Fibroblast of skin of right quadriceps (primary cell): Measurements from ENCODE around the gene PDSS2.
A peak's percentile ranks its signal among the peaks of the same experiment; 100 is the strongest.
"Not testable (repeated sequence)": the region's sequence is repeated elsewhere in the genome, so short reads cannot be mapped to it uniquely, and the experiment has no call there.

ENCODE experiments used
- DNase-seq: peaks from one replicate; pipeline ENCODE4 v3.0.0-alpha.2; 2013

Gene PDSS2

DNA sequence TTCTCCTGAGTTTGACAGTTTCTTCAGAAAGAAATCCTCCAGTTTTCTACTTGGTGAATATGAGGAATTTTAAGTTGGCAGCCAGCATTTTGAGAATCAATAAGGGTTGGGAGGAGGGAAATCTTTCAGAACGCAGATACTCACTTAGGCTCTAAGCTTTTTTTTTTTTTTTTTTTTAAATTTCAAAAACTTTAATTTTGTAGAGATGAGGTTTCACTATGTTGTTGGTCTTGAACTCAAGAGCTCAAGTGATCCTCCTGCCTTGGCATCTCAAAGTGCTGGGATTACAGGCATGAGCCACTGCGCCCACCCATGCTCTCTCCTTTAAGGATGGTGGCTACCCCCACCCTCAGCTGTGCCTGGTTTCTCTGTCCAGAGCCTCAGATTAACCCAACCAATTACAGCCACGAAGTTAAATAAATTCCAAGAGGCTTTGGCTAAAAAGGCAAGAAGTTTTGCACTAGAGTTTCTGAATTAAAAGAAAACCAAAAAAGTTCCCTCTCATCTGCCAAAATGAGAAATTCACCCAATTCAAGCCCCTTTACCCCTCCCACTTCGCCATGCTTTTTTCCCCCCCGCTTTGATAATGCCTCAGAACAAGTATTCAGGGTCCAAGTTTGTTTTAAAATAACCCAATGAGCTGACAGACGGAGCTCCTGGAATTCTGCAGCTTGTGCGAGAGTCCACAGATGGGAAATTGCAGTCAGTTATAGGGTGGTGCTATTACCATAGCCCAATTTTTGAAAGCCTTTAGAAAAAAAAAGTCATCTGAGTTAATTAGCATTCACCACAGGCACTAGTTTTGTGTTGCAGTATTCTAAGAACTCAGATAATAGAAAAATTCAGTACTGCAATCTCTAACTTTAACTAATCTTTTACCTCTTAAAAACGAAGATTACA lies 249.7 kb downstream of the PDSS2 start:
- no peak for DNase-seq

GRCh38 chr6:107207251-107207873 lies 252.0 kb downstream of the PDSS2 start:
- no peak for DNase-seq

DNA sequence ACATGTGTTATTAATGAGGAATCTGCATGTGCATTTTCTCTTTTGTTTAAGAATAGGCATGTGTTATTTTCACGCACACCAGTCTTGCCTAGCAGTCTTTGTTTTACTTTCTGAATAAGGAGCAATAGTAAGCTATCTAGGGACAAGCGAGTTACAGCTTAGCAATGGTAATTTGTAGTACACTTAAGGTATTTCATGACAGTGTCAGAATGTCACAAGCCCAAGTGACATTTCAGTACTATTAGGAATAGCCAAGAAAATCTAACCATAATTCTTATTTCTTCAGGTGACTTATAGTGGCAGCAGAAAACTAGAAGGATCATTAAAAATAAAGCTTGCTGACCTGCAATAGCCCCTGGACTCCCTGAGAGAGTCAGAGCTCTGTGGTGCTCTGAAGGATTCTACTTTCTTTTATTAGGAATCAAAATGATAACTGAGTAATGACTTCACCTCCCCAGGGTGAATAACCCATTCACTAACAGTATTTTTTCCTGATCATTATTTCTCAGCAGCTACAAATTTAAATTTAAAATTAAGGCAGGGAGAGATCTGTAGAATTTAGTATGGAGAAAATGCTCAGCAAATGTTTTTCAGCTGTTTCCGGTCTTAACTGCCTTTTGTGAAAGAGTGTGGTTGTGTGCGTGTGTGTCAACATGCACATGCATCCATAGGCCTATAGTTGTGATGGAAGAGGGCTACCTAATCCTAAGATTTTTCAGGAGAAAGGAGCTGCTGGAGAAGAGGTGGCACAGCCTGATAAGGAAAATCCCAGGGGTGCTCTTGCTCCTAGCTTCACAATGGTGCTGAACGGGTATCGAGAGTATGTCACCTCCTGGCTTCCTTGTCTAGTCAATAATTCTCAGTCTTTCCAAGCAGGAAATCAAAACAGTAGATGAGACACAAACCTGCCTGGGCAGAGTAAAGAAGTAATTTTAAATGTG lies 254.0 kb downstream of the PDSS2 start:
- no peak for DNase-seq

- DNase-seq = no peak
Measured at GRCh38 chr6:107202876-107203468, 256.4 kb downstream of the PDSS2 start.

GRCh38 chr6:107198631-107199416 lies 260.5 kb downstream of the PDSS2 start:
- DNase-seq = no peak

DNA sequence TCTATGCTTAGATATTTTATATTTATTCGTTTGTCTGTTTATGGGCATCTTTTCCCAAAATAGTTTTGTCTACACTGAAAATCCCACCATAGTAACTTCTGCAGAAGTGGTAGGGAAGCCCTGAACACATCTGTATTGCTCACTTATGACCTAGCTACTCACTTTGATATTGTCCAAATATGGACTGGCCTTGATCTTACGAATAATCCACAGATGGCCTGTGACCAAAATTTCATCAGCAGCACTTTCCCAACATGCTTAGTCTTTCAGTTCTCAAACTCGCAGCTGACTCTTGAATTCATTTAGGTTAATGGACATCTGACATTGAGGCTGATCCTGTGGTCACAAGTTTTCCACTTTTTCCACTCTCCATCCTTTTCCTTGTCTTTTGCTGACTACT lies 263.2 kb downstream of the PDSS2 start:
- no peak for DNase-seq

GRCh38 chr6:107194723-107195122 lies 264.6 kb downstream of the PDSS2 start:
- not testable (repeated sequence) for DNase-seq

DNA sequence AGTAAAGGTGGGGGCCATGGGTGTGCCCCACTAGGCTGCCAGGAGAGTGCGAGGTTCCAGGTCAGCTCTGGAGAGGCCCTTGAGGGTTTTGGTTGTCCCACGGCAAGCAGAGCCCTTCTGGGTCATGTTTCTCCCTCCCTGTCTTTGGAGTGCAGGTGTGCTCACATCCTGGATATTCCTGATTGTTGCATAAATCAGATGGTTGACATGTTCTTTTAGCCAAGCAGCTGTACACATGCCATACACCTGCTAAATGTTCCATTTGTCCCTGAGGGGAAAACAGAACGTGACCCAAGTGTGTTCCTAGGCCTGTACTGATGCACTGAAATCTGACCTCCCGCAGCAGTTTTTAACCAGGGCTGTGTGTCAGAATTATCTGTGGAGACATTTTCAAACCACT lies 266.5 kb downstream of the PDSS2 start:
- no peak for DNase-seq

DNA sequence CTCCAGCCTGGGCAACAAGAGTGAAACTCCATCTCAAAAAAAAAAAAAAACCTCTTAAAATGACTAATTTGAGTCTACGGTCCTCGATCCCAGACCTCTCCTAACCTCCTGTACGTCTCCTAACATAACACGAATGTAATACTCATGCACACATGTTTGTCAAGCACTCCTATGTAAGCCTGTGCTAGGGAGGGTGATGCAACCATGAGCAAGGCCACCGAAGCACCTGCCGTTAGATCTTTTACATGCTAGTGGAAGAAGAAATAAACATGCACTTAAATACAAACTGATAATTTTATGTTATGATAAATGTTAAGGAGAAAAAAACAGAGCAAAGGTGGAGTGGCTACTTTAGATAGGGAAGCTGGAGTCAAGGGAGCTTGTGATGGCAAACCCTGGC lies 271.7 kb downstream of the PDSS2 start:
- no peak for DNase-seq

DNA sequence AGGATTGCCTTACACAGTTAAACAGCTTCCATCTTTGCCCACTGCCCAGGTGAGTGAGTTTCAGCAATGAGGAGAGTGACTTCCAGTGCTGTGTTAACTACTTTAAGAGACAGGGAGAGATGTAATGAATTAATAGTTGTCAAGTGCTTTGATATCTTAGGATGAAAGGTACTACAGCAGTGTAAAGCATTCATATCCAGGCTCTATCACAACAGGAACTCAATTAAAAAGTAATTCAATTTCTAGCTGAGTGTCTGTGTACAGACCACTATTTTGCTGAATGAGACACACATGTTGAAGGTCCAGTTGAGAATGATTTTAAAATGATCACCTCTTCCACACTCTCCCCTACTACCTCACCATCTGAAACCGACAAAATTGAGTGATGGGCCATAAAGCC lies 273.3 kb downstream of the PDSS2 start:
- no peak for DNase-seq

DNA sequence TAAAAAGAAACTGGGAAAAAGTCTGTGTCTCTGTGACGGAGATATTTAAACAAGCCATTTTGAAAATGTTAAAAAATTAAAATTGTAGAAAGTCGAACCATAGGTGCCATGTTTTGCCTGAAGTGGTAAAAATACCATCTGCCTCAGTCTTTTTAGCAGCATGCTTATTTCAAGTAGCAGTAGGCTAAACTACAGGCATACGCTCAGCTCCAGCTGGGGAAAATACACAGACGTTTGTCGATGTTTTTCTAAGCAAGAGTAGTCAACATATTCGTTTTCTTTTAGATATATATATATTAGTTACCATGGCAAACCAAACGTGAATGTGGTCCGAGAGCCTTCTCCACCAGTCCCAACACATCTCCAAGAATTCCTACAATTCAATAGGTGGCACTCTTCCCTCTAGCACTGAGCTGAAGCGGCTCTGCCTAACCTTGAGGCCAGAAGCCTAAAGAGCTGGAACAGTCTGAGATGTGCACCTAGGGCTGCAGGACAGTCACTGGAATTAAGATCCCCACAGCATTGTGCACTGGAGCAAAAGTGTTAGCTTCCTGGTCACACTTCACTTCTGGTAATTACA lies 273.9 kb downstream of the PDSS2 start:
- DNase-seq = no peak

DNA sequence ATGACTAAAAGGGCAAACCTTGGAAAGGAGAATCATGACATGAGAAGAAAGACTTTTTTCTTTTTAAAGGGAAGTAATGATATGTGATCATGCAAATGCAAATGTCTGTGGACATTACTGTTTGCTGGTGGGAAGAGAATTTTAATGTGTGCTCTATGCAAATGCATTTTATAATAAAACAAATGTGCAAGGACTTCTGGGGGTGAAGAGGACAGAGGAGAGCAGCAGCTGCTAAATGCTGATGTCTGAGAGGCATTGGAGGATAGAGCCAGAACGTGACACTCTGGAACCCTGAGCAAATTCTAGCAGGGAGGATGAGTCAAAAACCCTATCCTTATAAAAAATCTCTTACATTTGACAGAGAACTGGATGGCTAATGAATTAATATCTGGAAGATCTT lies 274.9 kb downstream of the PDSS2 start:
- DNase-seq = no peak

DNA sequence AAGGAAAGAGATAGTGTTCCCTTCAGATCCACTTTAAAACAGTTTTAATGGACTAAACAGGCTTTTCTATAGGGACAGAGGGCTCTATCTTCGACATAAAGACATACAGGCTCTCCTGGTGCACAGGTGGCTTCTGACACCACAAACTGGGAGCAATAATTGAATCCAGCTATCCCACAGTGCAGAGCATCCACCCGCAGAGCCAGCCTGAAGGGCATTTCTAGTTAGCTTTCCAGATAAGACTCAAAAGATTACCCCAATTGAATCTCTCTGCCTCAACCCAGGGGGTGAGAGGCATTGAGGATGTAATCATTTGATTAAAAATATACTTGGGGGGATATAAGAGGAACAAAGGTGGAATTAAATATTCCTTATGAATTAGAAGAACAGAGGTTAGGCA lies 279.3 kb downstream of the PDSS2 start:
- no peak for DNase-seq

DNA sequence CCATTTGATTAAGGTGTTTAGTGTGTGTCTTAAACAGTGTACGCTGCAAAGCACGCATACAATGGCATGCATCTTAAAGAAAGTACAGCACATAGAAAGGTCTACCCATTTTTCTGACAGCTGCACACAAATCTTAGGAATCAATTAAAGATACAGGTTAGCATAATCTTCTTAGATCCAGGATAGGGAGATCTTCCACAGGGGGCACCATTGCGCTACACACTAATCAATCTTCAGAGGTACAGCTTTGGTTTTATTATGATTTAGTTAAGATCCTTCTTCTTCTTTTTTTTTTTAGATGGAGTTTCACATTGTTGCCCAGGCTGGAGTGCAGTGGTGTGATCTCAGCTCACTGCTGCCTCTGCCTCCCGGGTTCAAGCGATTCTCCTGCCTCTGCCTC lies 280.4 kb downstream of the PDSS2 start:
- no peak for DNase-seq

- peak; percentile 21 for DNase-seq
Measured at GRCh38 chr6:107173779-107174178, 285.6 kb downstream of the PDSS2 start.

GRCh38 chr6:107171513-107171912 lies 287.9 kb downstream of the PDSS2 start:
- no peak for DNase-seq

- not testable (repeated sequence) for DNase-seq
Measured at GRCh38 chr6:107164299-107164698, 295.1 kb downstream of the PDSS2 start.

- no peak for DNase-seq
Measured at GRCh38 chr6:107161521-107161920, 297.8 kb downstream of the PDSS2 start.

DNA sequence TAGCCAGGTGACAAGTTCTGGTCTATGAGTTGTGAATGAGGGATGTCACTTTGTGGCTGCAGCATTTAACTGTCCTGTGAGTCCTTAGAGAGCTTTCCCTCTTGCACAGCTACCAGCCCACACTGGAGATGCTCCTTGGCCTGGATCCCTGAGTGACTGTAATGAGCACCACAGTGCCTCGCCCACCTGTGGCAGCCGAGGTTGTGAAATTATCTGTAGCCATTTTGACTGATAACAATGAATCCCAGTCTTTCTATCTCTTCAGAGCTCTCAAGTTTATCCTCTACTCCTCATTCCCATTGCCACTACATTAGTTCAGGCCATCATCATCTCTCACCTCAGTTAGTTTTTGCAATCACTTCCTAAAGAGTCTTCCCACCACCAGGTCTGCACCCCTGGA lies 302.7 kb downstream of the PDSS2 start:
- no peak for DNase-seq

- DNase-seq = no peak
Measured at GRCh38 chr6:107154801-107155160, 304.6 kb downstream of the PDSS2 start.

DNA sequence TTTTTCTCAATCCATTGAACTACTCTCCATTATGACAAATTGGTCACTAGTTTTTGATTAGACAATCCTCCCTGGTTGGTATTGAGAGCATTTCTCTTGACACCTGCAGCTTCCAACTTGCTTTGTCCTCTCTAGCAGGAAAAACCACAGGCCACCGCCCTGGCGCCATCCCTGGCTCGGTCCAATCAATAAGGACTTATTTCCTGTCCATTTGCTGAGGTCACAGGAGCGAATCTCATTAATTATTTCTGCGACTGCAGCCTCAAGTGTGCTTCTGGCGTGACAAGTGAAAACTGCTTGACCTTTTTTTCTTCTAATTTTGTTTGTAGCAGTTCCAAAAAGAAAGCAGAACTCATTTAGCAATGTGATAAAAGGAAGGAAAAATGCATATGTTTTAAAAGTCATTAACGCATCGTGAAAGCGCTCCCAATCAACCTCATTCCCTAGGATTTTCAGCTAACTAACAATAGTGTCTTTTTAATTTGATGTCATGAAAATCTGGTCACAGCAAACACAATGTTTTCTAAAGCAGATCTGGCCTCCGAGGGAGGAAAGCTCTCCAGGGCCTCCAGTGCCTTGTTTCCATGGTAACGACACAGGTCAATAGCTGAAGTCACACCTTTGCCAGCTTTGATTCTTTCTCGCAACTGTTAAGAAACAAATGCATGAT lies 305.1 kb downstream of the PDSS2 start:
- no peak for DNase-seq
